Superior temporal gyrus (tissue), 1 donor: ENCODE measurements around the gene SELENOW.
"Not testable (repeated sequence)": the region's sequence is repeated elsewhere in the genome, so short reads cannot be mapped to it uniquely, and the experiment has no call there.

Source experiments
- DNase-seq: peaks from one replicate; pipeline ENCODE4 v3.0.0-alpha.2; 2016; ENCODE audit errors: extremely low spot score

SELENOW gene

GRCh38 chr19:47756953-47757608 is 21.4 kb upstream of the SELENOW start:
- DNase-seq, result no peak

- no peak for DNase-seq
Measured at GRCh38 chr19:47757617-47758442, 20.7 kb upstream of the SELENOW start.

- DNase-seq, result no peak
Measured at GRCh38 chr19:47758443-47758804, 20.1 kb upstream of the SELENOW start.

GRCh38 chr19:47760632-47760999 is 17.9 kb upstream of the SELENOW start:
- DNase-seq, result no peak

GRCh38 chr19:47761566-47761965 is 16.9 kb upstream of the SELENOW start:
- no peak for DNase-seq

GRCh38 chr19:47762151-47762550 is 16.4 kb upstream of the SELENOW start:
- DNase-seq, result no peak

- DNase-seq, result no peak
Measured at GRCh38 chr19:47762615-47763308, 15.7 kb upstream of the SELENOW start.

GRCh38 chr19:47764705-47765104 is 13.8 kb upstream of the SELENOW start:
- not testable (repeated sequence) for DNase-seq

- DNase-seq, result peak; percentile 80
Measured at GRCh38 chr19:47765523-47766358, 12.8 kb upstream of the SELENOW start.

- DNase-seq, result no peak
Measured at GRCh38 chr19:47766359-47766620, 12.2 kb upstream of the SELENOW start.

GRCh38 chr19:47766670-47767069 is 11.8 kb upstream of the SELENOW start:
- DNase-seq, result no peak

GRCh38 chr19:47767349-47767748 is 11.2 kb upstream of the SELENOW start:
- DNase-seq, result no peak

GRCh38 chr19:47768604-47769003 is 9.9 kb upstream of the SELENOW start:
- no peak for DNase-seq

- no peak for DNase-seq
Measured at GRCh38 chr19:47769534-47769933, 9.0 kb upstream of the SELENOW start.

GRCh38 chr19:47771291-47771690 is 7.2 kb upstream of the SELENOW start:
- not testable (repeated sequence) for DNase-seq

- peak; percentile 60 for DNase-seq
Measured at GRCh38 chr19:47776568-47776967, 1.9 kb upstream of the SELENOW start.

- not testable (repeated sequence) for DNase-seq
Measured at GRCh38 chr19:47777245-47778048, 1.1 kb upstream of the SELENOW start.

GRCh38 chr19:47778954-47779351 is 450 bp downstream of the SELENOW start:
- DNase-seq, result peak; percentile 73

GRCh38 chr19:47779524-47780214 is 1.2 kb downstream of the SELENOW start:
- peak; percentile 54 for DNase-seq

- no peak for DNase-seq
Measured at GRCh38 chr19:47780215-47780551, 1.7 kb downstream of the SELENOW start.
